HepG2 (cell line): ENCODE results near the gene CDH13. TPM values are rescaled to one million over a fixed set of nuclear protein-coding genes. Genes with fewer than 3 reads are reported as not detected.

Source experiments
- ATAC-seq: fragments of 200-7000 bp; cut with Tn5 transposase; 3 replicates; pipeline ENCODE4 v1.9.1; 2020; ENCODE audit warnings: mild to moderate bottlenecking, moderate library complexity
- BruUV-seq: library from RNA; stranded (reverse); fragments of 400-500 nt; replicated peaks from 2 replicates; lab custom pipeline; 2021; lab: Mats Ljungman, UMichigan
- CTCF ChIA-PET: fragments of 300-600 bp; formaldehyde crosslinking; extraction: SDS; loops from one replicate; lab custom pipeline; 2021; ENCODE audit warnings: low total read pairs, inconsistent platforms, low intra/inter-chr PET ratio; lab: Yijun Ruan, JAX
- POLR2A ChIA-PET: fragments of 350-600 bp; sonication (Branson Sonifier 250); formaldehyde crosslinking; loops from one replicate; lab custom pipeline; 2020; ENCODE audit warnings: antibody characterized with exemption, inconsistent platforms; lab: Yijun Ruan, JAX
- DNase-seq: peaks from one replicate; pipeline ENCODE4 v3.0.0-alpha.2; 2015; ENCODE audit warnings: low spot score
- FAIRE-seq: peaks from 3 replicates; lab custom pipeline; 2011; peaks lifted over from hg19 to GRCh38; lab: Jason Lieb, UNC
- H2AFZ ChIP-seq: one replicate; pipeline ENCODE4 v1.6.1; 2011; ENCODE audit warnings: low read length, inconsistent platforms
- H3K27ac ChIP-seq: fragments of 300-600 bp; 3 replicates; pipeline ENCODE4 v1.8.0; 2011; ENCODE audit warnings: mixed run types, mild to moderate bottlenecking, mixed read lengths, low read length, inconsistent platforms; ENCODE audit not compliant: insufficient read depth; ENCODE audit errors: extremely low read length
- H3K27me3 ChIP-seq, 2 experiments: fragments of 200-600 bp in 1 of 2; 2 replicates in 1 of 2; 3 replicates in 1 of 2; pipeline versions ENCODE4 v1.6.0 to v1.8.0; 2011; ENCODE audit warnings: low read length in 2 of 2, mild to moderate bottlenecking in 2 of 2, moderate library complexity in 2 of 2, inconsistent platforms in 1 of 2; ENCODE audit not compliant: insufficient read depth in 2 of 2, control insufficient read depth in 1 of 2
- H3K36me3 ChIP-seq, 2 experiments: fragments of 200-600 bp in 1 of 2; replicated peaks in 1 of 2; 2 replicates in 1 of 2; 3 replicates in 1 of 2; pipeline versions ENCODE4 v1.5.1 to v1.8.0; 2011; ENCODE audit warnings: low read length in 2 of 2, inconsistent platforms in 1 of 2; ENCODE audit not compliant: insufficient read depth in 2 of 2, control insufficient read depth in 1 of 2
- H3K4me1 ChIP-seq: 2 replicates; pipeline ENCODE4 v1.5.1; 2012; ENCODE audit warnings: low read length, inconsistent platforms; ENCODE audit not compliant: insufficient read depth
- H3K4me2 ChIP-seq: 2 replicates; pipeline ENCODE4 v1.6.0; 2011; ENCODE audit warnings: low read depth, low read length, inconsistent platforms
- H3K4me3 ChIP-seq, 3 experiments: fragments of 200-600 bp in 1 of 3; sonication (generic), shearing (Covaris generic) in 1 of 3; replicated peaks in 1 of 3; 2 replicates each; pipeline ENCODE4 v1.5.1; 2011 to 2016; ENCODE audit warnings: low read length in 3 of 3, inconsistent platforms in 2 of 3, low read depth in 2 of 3, mild to moderate bottlenecking in 2 of 3, control low read depth in 1 of 3, mixed read lengths in 1 of 3; ENCODE audit not compliant: insufficient read depth in 1 of 3
- H3K79me2 ChIP-seq: one replicate; pipeline ENCODE4 v1.6.1; 2011; ENCODE audit warnings: low read length, inconsistent platforms; ENCODE audit not compliant: insufficient read depth
- H3K9ac ChIP-seq: 2 replicates; pipeline ENCODE4 v1.6.0; 2011; ENCODE audit warnings: mild to moderate bottlenecking, low read depth, low read length, inconsistent platforms; ENCODE audit not compliant: insufficient read depth
- H3K9me3 ChIP-seq: 2 replicates; pipeline ENCODE4 v1.5.1; 2012; ENCODE audit warnings: mild to moderate bottlenecking, low read length
- H4K20me1 ChIP-seq: 2 replicates; pipeline ENCODE4 v1.6.0; 2011; ENCODE audit warnings: inconsistent platforms, mild to moderate bottlenecking, low read length, moderate library complexity; ENCODE audit not compliant: insufficient read depth
- CEBPB ChIP-seq: IDR thresholded peaks from 2 replicates; pipeline ENCODE4 v1.6.1; 2011; ENCODE audit warnings: low read depth, low read length, improper control_type of control experiment, borderline replicate concordance
- KIAA2018 ChIP-seq: sonication (generic); formaldehyde crosslinking; IDR thresholded peaks from 2 replicates; pipeline ENCODE4 v1.5.0; 2020; ENCODE audit warnings: mild to moderate bottlenecking, missing genetic modification reagents, borderline replicate concordance
- SCMH1 ChIP-seq: sonication (generic); formaldehyde crosslinking; IDR thresholded peaks from 2 replicates; pipeline ENCODE4 v1.9.0; 2021; ENCODE audit warnings: missing genetic modification reagents, mild to moderate bottlenecking, borderline replicate concordance
- SIN3A ChIP-seq: IDR thresholded peaks from 2 replicates; pipeline ENCODE4 v1.6.1; 2011; ENCODE audit warnings: low read depth, mild to moderate bottlenecking, control low read depth, low read length, borderline replicate concordance
- ZNF562 ChIP-seq: sonication (generic); formaldehyde crosslinking; IDR thresholded peaks from 2 replicates; pipeline ENCODE4 v1.8.0; 2022; ENCODE audit warnings: missing genetic modification reagents, borderline replicate concordance
- WGBS: methylation state at CpG from one replicate; pipeline ENCODE4 v1.1.6; 2017; ENCODE audit warnings: low lambda C conversion rate; 5-methylcytosine and 5-hydroxymethylcytosine counted together
- in situ Hi-C: cut with HindIII; loops from 2 replicates; pipeline ENCODE4 v1.10.0; 2017; ENCODE audit warnings: low pct_unique_long_range_greater_than_20kb; ENCODE audit not compliant: extremely low pct_ligation_motif_present
- intact Hi-C: fragments of 100-400 bp; cut with micrococcal nuclease; formaldehyde crosslinking; loops from one replicate; pipeline ENCODE4 v1.10.0; 2022; ENCODE audit not compliant: unreplicated experiment
- polyA plus RNA-seq, 8 experiments: library from polyadenylated mRNA; depleted of rRNA in 3 of 8; stranded (reverse) in 7 of 8; unstranded in 1 of 8; fragments of >200 nt; fragmentation: Illumina TruSeq in 4 of 8; extraction: Trizol in 4 of 8; gene quantifications; 2 replicates each; pipeline versions ENCODE4 v1.2.1 to v1.2.3, GENCODE V29; 2011 to 2016; ENCODE audit warnings: low read depth in 4 of 8, missing spikeins in 1 of 8, mixed read lengths in 1 of 8; ENCODE audit not compliant: insufficient read depth in 1 of 8
- total RNA-seq, 5 experiments: library from RNA; depleted of rRNA; stranded (reverse); fragments of >200 nt; fragmentation: Illumina TruSeq; extraction: Trizol; gene quantifications; 2 replicates each; pipeline ENCODE4 v1.2.3, GENCODE V29; 2016; ENCODE audit warnings: low read depth in 1 of 5

The CDH13 gene
- total and polyA plus RNA-seq, 2 of the 13 experiments (the other 11 are each of a cell fraction or from before 2014, with no cell fraction given) = not detected

- no peaks in the 10 kb centered on the region for H3K27me3 ChIP-seq
- FAIRE-seq = no peak
These were observed 499.3 kb downstream of the CDH13 start for GRCh38 chr16:83125999-83126568.

More at GRCh38 chr16:83125999-83126568, 499.3 kb downstream of the CDH13 start:
- Histone ChIP-seq H3K27ac (no peak overlapping the region), H3K4me1 (no peaks in the 10 kb centered on the region), H3K4me3 (no peak overlapping the region), H3K9me3 (peaks cover 33% of the 10 kb centered on the region), H3K36me3 (no peaks in the 10 kb centered on the region), H3K4me2 (no peak overlapping the region), H4K20me1 (no peaks in the 10 kb centered on the region), H2AFZ (no peak overlapping the region), H3K79me2 (no peaks in the 10 kb centered on the region), H3K9ac (no peak overlapping the region)
- POLR2A ChIA-PET = no interaction called here
- WGBS = 32% methylated on average over 6 of the region's 6 CpGs
- intact Hi-C loops (no loop called here), in situ Hi-C loops (no loop called here)
- BruUV-seq = no TSS peak
- TF ChIP-seq SCMH1 (CRISPR knock-in tag) (no peak), SIN3A (no peak), ZNF562 (CRISPR knock-in tag) (peak; percentile 71), KIAA2018 (no peak), CEBPB (peak; percentile 20; the same call in 1 of the 2 replicates)
- no peak for ATAC-seq
- CTCF ChIA-PET = no interaction called here
- no peak for DNase-seq
